Natural killer cell treated with Interleukin-12 subunit alpha and Interleukin-12 subunit beta and Interleukin-15 and Interleukin-18, amount 100 ng/mL, for 72 hours (primary cell): ENCODE measurements around the gene STOML1. TPM values are rescaled to one million over a fixed set of nuclear protein-coding genes. Genes with fewer than 3 reads are reported as not detected.
"Not testable (repeated sequence)": the region's sequence is repeated elsewhere in the genome, so short reads cannot be mapped to it uniquely, and the experiment has no call there.

Experiments used
- ATAC-seq, 2 donors: fragments of 150-1000 bp; cut with Tn5 transposase in 1 of 2; sonication (Bioruptor Pico), chemical (Tn5 transposase) in 1 of 2; 2 replicates each; pipeline ENCODE4 v1.10.0; 2021
- DNase-seq: peaks from one replicate; pipeline ENCODE4 v3.0.0; 2022; ENCODE audit warnings: low spot score
- H3K27ac Mint-ChIP-seq, 2 donors: 1 replicate in 1 of 2; 2 replicates in 1 of 2; pipeline ENCODE4 v1.8.0; 2022; ENCODE audit warnings: mixed read lengths in 2 of 2, mild to moderate bottlenecking in 1 of 2, moderate library complexity in 1 of 2
- H3K27me3 Mint-ChIP-seq, 2 donors: 1 replicate in 1 of 2; 2 replicates in 1 of 2; pipeline ENCODE4 v1.8.0; 2022; ENCODE audit warnings: mixed read lengths in 2 of 2
- H3K36me3 Mint-ChIP-seq: one replicate; pipeline ENCODE4 v1.8.0; 2022; ENCODE audit warnings: mixed read lengths
- H3K4me1 Mint-ChIP-seq, 2 donors: 1 replicate in 1 of 2; 2 replicates in 1 of 2; pipeline ENCODE4 v1.8.0; 2022; ENCODE audit warnings: low read depth in 2 of 2, mixed read lengths in 2 of 2, mild to moderate bottlenecking in 1 of 2
- H3K4me3 Mint-ChIP-seq: one replicate; pipeline ENCODE4 v1.8.0; 2022; ENCODE audit warnings: mixed read lengths
- H3K9me3 Mint-ChIP-seq: 2 replicates; pipeline ENCODE4 v1.8.0; 2022; ENCODE audit warnings: mixed read lengths
- total RNA-seq, 2 donors: library from RNA; stranded (reverse); gene quantifications; one replicate each; pipeline ENCODE4 v1.2.3, GENCODE V29; 2022

Gene STOML1
- total RNA-seq, 2 donors from 2014 or later, result 14.3 to 17.9 TPM

DNA sequence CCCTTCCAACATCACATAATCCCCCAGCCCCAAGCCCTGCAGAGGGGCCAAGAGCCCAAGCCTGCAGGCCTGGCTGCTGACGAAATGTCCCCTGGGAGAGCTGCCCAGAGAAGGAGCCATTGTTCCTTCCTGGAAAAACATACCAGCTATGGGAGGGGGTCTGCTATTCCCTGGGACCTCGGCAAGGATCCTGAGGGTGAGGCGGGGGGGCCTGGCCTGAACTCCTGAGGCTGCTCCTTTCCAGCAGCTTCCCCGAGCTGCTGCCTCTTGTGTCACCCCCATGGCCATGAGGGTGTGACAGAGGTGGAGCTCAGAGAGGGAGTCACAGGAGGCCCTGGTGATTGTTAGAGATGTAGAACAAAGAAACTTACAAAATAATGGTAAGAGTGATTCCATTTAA lies 53.0 kb downstream of the STOML1 start:
- no peaks in the 10 kb centered on the region for H3K36me3 Mint-ChIP-seq
- peaks cover 6 to 9% of the 10 kb centered on the region in 2 donors for H3K4me1 Mint-ChIP-seq
- H3K27me3 Mint-ChIP-seq, result no peaks in the 10 kb centered on the region
- H3K27ac Mint-ChIP-seq, result no peak overlapping the region
- H3K4me3 Mint-ChIP-seq, result no peak overlapping the region
- ATAC-seq, result no peak
- no peaks in the 10 kb centered on the region for H3K9me3 Mint-ChIP-seq
- DNase-seq, result no peak

DNA sequence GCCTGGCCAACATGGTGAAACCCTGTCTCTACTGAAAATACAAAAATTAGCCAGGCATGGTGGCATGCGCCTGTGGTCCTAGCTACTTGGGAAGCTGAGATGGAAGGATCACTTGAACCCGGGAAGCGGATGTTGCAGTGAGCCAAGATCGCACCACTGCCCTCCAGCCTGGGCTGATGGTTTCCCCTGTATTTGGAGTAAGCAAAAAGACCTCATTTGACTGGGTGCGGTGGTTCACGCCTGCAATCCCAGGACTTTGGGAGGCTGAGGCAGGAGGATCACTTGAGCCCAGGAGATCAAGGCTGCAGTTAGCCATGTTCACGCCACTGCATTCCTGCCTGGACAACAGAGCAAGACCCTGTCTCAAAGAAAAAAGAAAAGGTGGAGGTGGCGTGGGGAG lies 53.6 kb downstream of the STOML1 start:
- H3K27ac Mint-ChIP-seq, H3K4me1 Mint-ChIP-seq, H3K36me3 Mint-ChIP-seq, H3K27me3 Mint-ChIP-seq, ATAC-seq, H3K9me3 Mint-ChIP-seq, DNase-seq, H3K4me3 Mint-ChIP-seq: not testable (repeated sequence)

DNA sequence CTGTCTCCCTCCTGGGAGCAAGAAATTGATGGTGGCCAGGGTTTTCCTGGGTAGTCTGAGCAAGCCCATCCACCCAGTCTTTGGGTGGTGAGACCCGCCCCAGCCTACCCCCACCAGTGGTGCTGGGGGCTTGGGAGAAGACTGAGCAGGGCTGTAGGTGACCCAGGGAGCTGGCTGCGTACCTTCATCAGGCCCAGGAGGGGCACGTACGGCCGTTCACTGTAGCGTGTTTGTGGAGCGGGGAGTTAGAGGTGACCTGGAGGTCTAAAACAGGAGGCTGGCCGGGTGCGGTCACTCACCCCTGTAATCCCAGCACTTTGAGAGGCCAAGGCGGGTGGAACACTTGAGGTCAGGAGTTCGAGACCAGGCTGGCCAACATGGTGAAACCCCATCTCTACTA lies 54.4 kb downstream of the STOML1 start:
- H3K36me3 Mint-ChIP-seq, result no peaks in the 10 kb centered on the region
- ATAC-seq (no peak), DNase-seq (no peak)
- H3K4me1 Mint-ChIP-seq, result peaks cover 6 to 9% of the 10 kb centered on the region in 2 donors
- no peaks in the 10 kb centered on the region for H3K9me3 Mint-ChIP-seq
- H3K27me3 Mint-ChIP-seq, result no peaks in the 10 kb centered on the region
- no peak overlapping the region for H3K4me3 Mint-ChIP-seq
- H3K27ac Mint-ChIP-seq, result no peak overlapping the region

DNA sequence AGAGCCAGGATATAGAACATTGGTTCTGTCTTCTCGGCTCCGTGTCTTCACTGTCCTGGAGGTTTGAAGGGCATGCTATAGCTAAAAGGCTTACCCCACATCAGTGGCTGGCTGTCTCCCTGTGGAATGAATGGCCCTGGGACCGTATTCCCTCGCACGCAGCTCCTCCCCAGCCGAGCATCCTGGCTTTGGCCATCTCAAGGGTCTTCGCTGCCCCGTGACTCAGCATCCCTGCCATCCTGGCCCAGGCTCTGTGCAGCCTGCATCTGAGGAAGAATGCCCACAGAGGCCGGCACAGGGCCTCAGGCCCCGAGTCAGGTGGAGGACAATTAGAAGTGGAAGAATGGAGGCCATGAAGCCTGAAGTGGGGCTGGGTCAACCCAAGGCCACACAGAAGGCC lies 54.8 kb downstream of the STOML1 start:
- ATAC-seq (no peak), DNase-seq (peak; percentile 54)
- no peak overlapping the region for H3K4me3 Mint-ChIP-seq
- H3K4me1 Mint-ChIP-seq, result peaks cover 6 to 9% of the 10 kb centered on the region in 2 donors
- H3K9me3 Mint-ChIP-seq, result no peaks in the 10 kb centered on the region
- H3K27ac Mint-ChIP-seq, result no peak overlapping the region
- no peaks in the 10 kb centered on the region for H3K27me3 Mint-ChIP-seq
- no peaks in the 10 kb centered on the region for H3K36me3 Mint-ChIP-seq

DNA sequence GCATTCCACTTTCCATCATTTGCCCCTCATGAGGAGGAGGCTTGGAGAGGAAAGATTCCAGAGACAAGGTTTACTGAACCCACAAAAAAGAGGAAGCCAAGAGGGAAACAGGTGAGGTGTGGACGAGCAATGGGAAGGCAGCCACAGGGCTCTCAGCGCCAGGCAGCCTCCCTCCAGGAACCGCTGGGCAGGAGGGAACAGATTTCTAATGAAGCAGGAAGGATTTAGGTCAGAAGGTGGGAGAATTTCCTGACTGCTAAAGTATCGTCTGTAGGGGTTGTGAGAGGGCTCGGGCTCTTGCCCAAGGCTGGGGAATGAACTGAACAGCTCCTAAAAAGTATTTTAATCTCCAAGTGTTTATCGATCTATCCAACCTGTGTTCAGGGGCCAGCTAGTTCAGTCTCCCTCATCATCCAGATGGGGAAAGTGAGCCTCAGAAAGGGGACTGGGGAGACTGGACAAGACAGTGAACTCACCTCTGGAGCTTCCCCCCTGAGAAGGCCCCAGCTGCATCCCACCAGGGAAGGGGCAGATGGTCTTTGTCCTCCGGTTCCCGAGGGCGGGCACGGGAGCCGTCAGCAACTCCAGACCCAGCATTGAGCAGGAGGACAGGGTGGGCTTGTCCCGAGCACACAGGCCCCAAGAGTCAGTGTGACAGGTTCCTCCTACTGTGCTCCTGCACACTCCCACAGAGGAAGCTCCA lies 55.4 kb downstream of the STOML1 start:
- Mint-ChIP-seq H3K27me3 (no peaks in the 10 kb centered on the region), H3K4me1 (peaks cover 4 to 5% of the 10 kb centered on the region in 2 donors), H3K36me3 (no peaks in the 10 kb centered on the region), H3K27ac (no peak overlapping the region), H3K4me3 (no peak overlapping the region), H3K9me3 (no peaks in the 10 kb centered on the region)
- ATAC-seq (no peak), DNase-seq (peak; percentile 16)

DNA sequence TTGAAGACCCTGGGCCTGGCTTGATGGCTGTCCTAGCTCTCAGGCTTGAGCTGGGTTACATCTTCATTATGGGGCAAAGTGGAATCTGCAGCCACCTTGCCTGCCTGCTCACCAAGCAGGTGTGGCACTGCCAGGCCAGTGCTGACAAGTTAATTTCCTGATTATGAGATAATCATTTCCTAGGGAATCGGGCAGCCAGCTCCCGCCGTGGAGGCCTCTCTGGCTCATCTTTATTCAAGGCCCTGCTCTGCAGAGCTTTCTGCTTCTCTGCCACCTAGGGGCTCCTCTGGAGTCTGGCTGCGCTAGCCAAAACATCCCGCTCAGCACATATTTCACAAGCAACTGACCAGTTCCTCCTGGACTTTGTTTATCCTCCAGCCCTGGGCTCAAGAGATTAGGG lies 55.9 kb downstream of the STOML1 start:
- no peak overlapping the region for H3K27ac Mint-ChIP-seq
- H3K4me1 Mint-ChIP-seq, result no peaks in the 10 kb centered on the region
- H3K4me3 Mint-ChIP-seq, result no peak overlapping the region

DNA sequence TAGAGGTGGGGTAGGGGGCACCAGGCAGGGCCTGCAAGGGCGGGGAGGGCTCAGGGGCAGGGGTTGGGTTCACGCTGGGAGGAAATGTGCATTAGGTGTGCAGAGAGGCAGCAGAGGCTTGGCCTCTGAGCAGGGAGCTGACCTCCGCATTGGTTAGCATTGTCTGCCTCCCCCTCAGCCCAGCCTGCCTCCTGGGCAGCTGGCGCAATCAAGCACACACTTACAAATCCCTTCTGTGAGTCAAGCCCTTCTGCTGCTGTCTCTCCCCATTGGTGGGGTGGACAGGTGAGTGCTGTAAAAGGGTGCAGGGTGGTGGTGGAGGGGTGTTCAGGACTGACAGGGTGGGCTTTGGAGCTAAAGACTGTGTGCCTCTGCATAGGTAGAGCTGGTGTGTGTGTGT lies 56.5 kb downstream of the STOML1 start:
- ATAC-seq (no peak), DNase-seq (peak; percentile 37)
- no peaks in the 10 kb centered on the region for H3K4me1 Mint-ChIP-seq
- no peaks in the 10 kb centered on the region for H3K36me3 Mint-ChIP-seq
- H3K27me3 Mint-ChIP-seq, result peaks cover 0 to 2% of the 10 kb centered on the region in 2 donors
- no peaks in the 10 kb centered on the region for H3K9me3 Mint-ChIP-seq
- no peak overlapping the region for H3K27ac Mint-ChIP-seq
- H3K4me3 Mint-ChIP-seq, result no peak overlapping the region

More for the DNA sequence above, 55.9 kb downstream of the STOML1 start:
- no peaks in the 10 kb centered on the region for H3K36me3 Mint-ChIP-seq
- no peaks in the 10 kb centered on the region for H3K9me3 Mint-ChIP-seq
- ATAC-seq (no peak), DNase-seq (peak; percentile 28)
- no peaks in the 10 kb centered on the region for H3K27me3 Mint-ChIP-seq

DNA sequence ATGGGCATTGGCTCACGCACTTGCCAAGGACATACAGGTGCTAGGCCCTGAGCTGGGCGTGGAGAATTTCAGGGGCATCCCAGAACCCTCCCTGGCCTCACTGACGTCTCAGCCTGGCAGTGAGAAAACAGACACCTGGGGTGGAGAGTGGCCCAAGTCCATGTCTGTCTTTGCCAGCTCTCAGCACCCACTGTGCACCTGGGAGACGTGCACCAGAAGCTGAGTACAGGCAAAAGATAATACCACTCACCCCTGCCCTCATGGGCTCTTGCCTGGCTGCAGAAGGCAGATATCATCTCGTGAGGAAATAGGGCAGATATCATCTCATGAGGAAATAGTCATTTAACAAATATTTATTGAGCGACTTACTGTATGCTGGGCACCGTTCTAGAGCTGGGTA lies 57.8 kb downstream of the STOML1 start:
- Mint-ChIP-seq H3K27me3 (peaks cover 0 to 4% of the 10 kb centered on the region in 2 donors), H3K4me1 (no peaks in the 10 kb centered on the region), H3K36me3 (no peaks in the 10 kb centered on the region), H3K4me3 (no peak overlapping the region), H3K9me3 (no peaks in the 10 kb centered on the region), H3K27ac (no peak overlapping the region)
- DNase-seq (no peak), ATAC-seq (no peak)

DNA sequence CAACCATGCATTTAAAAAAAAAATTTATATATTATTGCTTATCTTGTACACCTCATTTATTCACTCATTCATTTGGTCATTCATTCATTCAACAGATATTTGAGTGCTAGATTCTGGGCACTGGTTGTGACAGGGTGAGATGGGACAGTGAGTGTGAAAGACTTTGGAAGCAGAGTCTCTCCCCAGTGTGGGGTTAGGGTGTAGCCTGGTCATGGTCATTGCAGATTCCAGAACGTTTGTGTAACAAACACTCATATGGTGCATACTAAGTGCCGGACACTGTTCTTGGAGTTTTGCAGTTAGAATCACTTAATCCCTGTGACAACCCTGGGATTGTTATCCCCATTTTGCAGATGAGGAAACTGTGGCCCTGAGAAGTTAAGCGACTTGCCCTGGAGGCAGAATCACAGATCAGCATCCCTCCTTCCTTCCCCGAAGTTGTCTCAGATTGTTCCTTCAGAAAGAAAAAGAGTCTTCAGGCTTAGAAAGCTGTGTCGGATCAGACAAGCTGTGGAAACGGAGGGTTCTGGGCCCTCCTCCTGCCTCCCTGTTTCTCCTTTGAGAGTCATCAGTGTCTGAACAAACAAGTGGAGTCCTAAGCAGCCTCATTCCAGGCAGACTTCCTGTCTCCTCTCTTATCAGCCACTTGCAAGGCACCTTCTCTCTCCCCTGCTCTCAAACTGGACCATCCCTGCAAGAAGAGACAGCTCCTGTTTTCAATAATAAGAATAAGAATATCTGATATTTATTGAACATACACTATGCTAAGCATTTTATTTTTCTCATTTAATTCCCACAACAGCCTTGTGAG lies 59.5 kb downstream of the STOML1 start:
- no peaks in the 10 kb centered on the region for H3K9me3 Mint-ChIP-seq
- peaks cover 0 to 10% of the 10 kb centered on the region in 2 donors for H3K27me3 Mint-ChIP-seq
- DNase-seq (peak; percentile 22), ATAC-seq (no peak)
- H3K27ac Mint-ChIP-seq, result no peak overlapping the region
- peaks cover 5% of the 10 kb centered on the region in 2 donors for H3K4me1 Mint-ChIP-seq
- H3K4me3 Mint-ChIP-seq, result no peak overlapping the region
- no peaks in the 10 kb centered on the region for H3K36me3 Mint-ChIP-seq

DNA sequence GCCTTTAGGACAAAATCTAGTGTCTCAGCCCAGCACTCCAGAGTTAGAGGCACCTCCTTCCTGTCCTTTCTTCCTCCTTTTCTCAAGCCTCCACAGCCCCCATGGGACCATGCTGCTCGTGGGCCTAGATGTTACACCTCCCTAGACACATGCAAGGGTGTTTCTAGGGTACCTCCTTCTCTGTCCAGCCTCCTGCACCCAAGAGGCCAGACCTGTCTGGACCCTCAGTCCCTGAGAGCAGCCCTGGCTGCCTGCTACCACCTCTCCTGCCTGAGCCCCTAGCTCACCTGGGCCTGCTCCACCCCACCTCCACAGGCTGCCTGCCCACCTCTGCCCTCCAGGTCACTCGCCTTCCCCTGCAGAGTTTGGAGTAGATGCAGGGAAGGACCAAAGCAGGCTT lies 60.7 kb downstream of the STOML1 start:
- Mint-ChIP-seq H3K4me1 (peaks cover 5% of the 10 kb centered on the region in 2 donors), H3K27me3 (peaks cover 0 to 10% of the 10 kb centered on the region in 2 donors), H3K4me3 (no peak overlapping the region), H3K9me3 (no peaks in the 10 kb centered on the region), H3K36me3 (no peaks in the 10 kb centered on the region), H3K27ac (peak overlapping the region in 1 of 2 donors; percentile 31)
- no peak for ATAC-seq
- peak; percentile 22 for DNase-seq

DNA sequence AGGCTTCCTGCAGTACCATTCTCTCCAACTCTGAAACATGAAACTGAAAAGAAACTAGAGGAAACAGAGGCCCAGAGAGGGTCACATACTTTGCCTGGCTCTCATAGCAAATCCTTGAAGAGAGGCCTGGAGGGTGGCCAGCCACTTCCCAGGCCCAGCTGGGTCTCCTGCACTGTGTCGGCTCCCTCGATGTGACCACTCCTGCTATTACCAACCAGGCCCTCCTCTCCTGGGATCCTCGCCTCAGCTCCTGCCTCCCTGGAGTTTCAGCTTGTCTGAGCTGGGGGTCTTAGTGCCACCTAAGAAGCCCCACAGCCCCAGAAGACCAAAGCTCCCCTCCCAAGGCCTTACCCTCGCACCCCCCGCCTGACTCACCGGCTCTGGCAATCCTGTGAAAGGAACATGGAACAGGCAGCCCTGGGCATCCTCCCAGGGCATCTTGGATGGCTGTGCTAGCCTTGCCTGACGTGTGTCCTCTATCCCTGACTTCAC lies 61.3 kb downstream of the STOML1 start:
- H3K9me3 Mint-ChIP-seq, result no peaks in the 10 kb centered on the region
- H3K36me3 Mint-ChIP-seq, result no peaks in the 10 kb centered on the region
- no peak for ATAC-seq
- H3K4me3 Mint-ChIP-seq, result no peak overlapping the region
- DNase-seq, result peak; percentile 35
- H3K4me1 Mint-ChIP-seq, result peaks cover 5 to 6% of the 10 kb centered on the region in 2 donors
- peaks cover 0 to 10% of the 10 kb centered on the region in 2 donors for H3K27me3 Mint-ChIP-seq
- peak overlapping the region in 1 of 2 donors; percentile 31 for H3K27ac Mint-ChIP-seq

DNA sequence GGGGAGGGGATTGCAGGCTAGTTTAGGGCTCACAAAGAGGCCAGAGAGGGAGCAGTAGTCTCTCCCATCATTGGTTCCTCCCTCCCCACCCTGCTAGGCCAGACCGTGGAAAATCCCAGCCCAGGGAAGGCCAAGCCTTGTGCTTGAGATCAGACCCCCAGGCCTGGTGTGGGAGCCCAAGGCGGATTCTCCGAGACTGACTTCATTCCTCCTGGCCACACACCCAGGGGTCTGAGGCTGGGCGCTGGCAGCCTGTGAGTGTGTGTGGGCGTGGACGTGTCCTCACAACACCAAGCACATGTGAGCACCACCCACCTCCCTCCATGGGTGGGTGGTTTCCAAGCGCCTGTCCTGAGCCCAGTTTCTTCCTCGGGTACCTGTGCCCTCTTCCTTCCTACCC lies 61.7 kb downstream of the STOML1 start:
- H3K27ac Mint-ChIP-seq, result no peak overlapping the region
- no peak overlapping the region for H3K4me3 Mint-ChIP-seq
- peaks cover 0 to 10% of the 10 kb centered on the region in 2 donors for H3K27me3 Mint-ChIP-seq
- ATAC-seq (no peak), DNase-seq (peak; percentile 16)
- H3K36me3 Mint-ChIP-seq, result no peaks in the 10 kb centered on the region
- H3K9me3 Mint-ChIP-seq, result no peaks in the 10 kb centered on the region
- H3K4me1 Mint-ChIP-seq, result peaks cover 5 to 11% of the 10 kb centered on the region in 2 donors

DNA sequence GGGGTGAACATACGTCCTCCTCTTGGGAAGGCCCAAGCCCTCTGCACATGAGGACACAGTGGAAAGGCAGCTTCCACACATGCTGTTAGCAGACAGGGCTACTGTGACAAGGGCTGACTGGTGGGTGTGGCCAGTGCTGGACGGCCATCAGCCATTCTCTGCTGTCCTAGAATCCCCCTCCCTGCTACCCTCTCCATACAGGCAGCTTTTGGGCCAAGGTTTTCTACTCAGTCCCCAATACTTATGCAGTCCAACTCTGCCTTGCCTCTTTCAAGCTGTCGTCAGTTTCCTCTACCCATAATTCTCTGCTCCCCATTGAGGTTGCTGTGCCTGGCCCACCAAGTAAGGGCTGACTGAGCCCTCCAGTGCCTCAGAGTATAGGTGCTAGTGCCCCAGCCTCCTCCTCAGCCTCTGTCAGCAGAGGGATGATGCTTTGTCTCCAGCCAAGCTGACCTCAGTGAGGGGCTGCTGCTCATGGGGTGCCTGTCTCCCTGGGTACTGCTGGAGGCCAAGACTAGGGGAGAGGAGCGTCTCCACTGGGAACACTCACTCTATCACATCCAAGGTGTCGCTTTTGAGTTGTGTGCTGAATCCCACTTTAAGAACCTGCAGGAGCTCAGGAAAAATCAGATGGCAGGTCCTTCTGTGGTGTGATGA lies 63.0 kb downstream of the STOML1 start:
- H3K27me3 Mint-ChIP-seq, result peaks cover 0 to 10% of the 10 kb centered on the region in 2 donors
- peak overlapping the region; percentile 57 for H3K4me3 Mint-ChIP-seq
- H3K9me3 Mint-ChIP-seq, result no peaks in the 10 kb centered on the region
- H3K4me1 Mint-ChIP-seq, result peaks cover 12 to 23% of the 10 kb centered on the region in 2 donors
- H3K36me3 Mint-ChIP-seq, result no peaks in the 10 kb centered on the region
- DNase-seq (no peak), ATAC-seq (no peak)
- peak overlapping the region in 1 of 2 donors; percentile 16 for H3K27ac Mint-ChIP-seq
